Stimulated activated CD8-positive, alpha-beta memory T cell treated with anti-CD3 and anti-CD28 coated beads, Interleukin-2, amount 100 ng/mL, for 48 hours (primary cell): ENCODE data around the gene ELOVL6.
"Not testable (repeated sequence)": the region's sequence is repeated elsewhere in the genome, so short reads cannot be mapped to it uniquely, and the experiment has no call there.

Source experiments
- DNase-seq, 2 donors: peaks; one replicate each; pipeline ENCODE4 v3.0.0-alpha.2; 2020; ENCODE audit warnings: low read depth in 2 of 2

The ELOVL6 gene

GRCh38 chr4:110075083-110075738 is 123.2 kb downstream of the ELOVL6 start:
- DNase-seq: no peak

DNA sequence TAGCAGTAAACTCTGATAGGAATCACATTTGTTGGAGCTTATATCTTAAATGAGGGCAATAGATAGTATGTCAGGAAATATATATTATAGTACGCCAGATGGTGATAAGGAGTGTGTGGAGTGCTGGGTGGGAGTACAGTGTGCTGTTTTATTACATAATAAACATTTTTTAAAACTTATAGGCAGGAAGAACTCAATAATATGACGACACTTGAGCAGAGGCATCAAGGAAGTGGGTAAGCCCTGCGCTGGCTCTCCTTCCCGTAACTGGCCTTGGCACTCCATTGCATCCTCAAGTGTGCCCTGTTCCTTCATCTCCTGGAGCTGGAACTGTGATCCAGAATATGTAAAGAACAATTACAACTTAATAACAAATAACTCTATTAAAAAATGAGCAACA is 123.8 kb downstream of the ELOVL6 start:
- DNase-seq: no peak

DNA sequence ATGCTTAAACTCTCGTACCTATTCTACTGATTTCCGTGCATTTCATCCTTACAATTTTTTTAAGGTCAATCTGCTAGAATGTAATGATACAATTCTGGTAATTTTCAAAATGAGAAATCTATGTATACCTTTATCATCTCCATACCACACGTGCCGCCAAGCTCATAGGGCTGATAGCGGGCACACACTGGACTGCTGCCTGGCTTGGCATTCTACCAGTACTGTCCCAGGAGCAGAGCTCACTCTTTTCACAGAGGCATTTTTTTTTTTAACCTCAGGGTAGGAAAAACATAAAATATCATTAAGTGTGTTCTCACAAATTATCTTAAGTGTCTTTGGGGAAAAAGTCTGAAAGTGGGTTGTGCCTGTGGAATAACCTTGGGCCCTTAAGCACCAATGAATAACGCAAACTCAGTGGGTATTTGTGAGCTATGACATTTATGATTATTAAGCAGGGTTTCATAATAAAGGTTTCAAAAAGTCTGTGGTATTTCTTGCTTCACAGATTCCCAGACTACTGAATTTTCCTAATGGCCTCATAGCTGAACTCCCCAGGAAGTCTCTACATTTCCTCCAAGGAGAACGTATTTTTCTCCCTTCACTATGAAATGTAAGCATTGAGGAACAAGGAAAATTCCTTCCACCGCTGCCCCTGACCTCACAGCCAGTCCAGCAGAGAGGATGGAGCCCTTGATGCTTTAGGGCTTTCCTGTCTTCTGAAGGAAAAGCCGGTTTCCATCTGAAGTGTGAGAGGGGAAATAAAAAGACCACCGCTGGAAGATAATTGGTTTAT is 125.2 kb downstream of the ELOVL6 start:
- no peak for DNase-seq

DNA sequence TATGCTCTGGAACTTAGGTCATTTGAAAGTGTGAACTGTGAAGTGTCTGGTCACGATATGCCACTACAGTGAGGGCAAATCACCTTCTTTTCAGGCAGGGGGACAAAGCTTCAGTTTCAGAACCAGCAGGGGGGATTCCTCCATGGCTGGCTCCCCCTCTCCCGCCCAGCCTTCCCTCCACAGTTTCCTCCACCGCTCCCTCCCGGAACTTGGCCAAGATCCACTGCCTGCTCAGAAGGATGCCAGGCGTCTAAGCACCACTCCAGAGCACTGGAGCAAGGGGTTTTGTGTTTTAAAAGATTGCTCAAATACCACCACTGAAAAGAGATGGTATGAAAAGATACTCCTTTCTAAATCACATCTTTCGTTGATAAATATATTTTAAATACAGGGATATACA is 126.9 kb downstream of the ELOVL6 start:
- DNase-seq: no peak

GRCh38 chr4:110068248-110068647 is 130.2 kb downstream of the ELOVL6 start:
- DNase-seq: no peak

DNA sequence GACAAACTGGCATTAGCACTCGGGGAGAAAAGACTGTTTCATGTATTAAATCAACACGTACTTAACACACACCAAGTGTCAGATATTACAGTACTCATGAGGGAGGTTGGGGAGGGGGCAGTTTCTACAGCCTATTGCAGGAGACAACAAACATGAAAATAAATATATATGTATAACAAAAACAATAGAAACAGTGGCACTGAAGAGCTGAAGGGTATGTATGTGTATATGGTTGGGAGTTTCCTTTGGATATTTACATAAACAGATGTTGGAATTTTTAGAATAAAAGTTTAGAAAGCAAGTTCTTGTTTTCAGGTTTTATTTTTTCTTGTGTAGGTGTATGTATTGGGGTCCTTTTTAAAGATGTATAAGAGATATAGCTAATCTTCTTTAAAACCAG is 133.5 kb downstream of the ELOVL6 start:
- no peak for DNase-seq

DNA sequence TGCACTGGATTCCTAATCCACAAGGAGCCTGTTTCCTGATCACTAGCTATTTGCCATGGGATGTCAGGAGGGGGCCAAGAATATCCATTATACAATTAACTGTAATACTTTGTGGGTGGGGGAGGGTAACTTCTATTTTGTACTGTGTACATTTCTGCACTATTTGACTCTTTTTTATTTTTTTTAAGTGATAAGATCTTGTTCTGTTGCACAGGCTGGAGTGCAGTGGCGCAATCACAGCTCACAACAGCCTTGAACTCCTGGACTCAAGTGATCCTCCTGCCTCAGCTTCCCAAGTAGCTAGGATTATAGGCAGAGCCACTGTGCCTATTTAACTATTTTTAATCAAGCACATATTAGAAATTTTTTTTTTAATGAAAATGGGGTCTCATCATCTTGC is 134.1 kb downstream of the ELOVL6 start:
- no peak for DNase-seq

- no peak for DNase-seq
Observed at GRCh38 chr4:110062166-110062565, 136.2 kb downstream of the ELOVL6 start.

DNA sequence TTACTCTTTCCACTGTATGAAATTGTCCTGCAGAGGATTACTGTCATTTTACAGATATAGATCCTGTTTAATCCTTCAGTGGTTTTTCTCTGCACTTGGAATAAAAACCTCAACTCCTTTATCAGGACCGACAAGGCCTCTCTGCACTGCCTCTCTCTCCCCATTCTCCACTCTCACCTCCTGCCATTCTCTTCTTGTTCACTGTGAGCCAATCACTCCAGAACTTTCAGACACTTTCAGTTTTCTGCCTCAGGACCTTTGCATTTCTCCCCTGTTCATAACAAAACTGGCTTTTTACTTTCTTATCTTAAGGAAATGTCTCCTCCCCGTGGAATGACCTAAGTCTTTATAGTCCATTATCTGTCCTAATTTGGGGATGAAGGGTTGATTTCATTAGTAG is 137.3 kb downstream of the ELOVL6 start:
- no peak for DNase-seq

- no peak for DNase-seq
Observed at GRCh38 chr4:110059556-110060191, 138.7 kb downstream of the ELOVL6 start.

DNA sequence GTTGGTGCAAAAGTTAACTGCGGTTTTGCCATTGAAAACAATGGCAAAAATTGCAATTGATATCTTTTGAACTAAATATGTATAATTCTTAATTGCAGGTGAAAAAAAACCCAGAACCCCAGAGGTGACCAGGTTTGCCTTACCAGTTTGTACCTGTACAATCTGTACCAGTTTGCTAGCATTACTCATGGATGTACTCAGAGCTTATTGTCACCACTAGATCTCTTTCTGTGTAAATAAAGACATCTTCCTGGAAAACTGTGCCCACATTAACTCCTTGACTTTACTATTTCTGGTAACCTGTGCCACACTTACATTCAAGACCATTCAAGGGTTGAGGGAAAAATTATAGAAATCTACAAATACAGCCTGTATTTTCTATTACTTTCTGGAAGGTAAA is 139.7 kb downstream of the ELOVL6 start:
- DNase-seq: no peak

- no peak for DNase-seq
Observed at GRCh38 chr4:110055158-110055768, 143.2 kb downstream of the ELOVL6 start.

GRCh38 chr4:110049951-110050925 is 148.2 kb downstream of the ELOVL6 start:
- DNase-seq: peak in 1 of 2 donors; percentile 26

- DNase-seq: no peak
Observed at GRCh38 chr4:110046588-110047049, 151.8 kb downstream of the ELOVL6 start.

GRCh38 chr4:110042545-110043517 is 155.6 kb downstream of the ELOVL6 start:
- no peak for DNase-seq

GRCh38 chr4:110041735-110042134 is 156.7 kb downstream of the ELOVL6 start:
- no peak for DNase-seq

DNA sequence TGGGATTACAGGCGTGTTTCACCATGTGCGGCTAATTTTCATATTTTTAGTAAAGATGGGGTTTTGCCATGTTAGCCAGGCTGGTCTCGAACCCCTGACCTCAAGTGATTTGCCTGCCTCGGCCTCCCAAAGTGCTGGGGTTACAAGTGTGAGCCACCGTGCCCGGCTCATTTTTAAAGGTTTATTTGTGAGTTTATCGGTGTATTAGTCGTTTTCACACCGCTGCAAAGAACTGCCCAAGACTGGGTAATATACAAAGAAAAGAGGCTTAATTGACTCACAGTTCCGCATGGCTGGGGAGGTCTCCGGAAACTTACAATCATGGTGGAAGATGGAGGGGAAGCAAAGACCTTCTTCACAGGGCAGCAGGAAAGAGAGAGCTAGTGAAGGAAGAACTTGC is 159.3 kb downstream of the ELOVL6 start:
- DNase-seq: not testable (repeated sequence)

DNA sequence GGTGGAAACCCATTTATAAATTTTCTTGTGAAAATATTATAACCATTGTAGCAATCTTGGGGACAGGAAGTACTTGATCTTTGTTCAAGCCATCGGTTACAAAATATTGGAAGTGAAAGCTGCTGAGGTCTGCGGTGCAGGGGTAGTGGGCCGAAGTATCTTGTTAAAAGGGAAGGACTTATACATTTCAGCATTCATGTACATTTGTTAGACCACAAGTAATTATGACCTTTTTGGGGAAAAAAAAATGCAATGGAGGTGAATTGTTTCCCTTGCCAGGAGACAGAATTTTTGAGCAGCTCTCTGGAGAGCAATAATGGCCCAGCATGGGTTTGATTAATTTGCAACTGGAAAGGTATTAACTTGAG is 164.4 kb downstream of the ELOVL6 start:
- DNase-seq: no peak

DNA sequence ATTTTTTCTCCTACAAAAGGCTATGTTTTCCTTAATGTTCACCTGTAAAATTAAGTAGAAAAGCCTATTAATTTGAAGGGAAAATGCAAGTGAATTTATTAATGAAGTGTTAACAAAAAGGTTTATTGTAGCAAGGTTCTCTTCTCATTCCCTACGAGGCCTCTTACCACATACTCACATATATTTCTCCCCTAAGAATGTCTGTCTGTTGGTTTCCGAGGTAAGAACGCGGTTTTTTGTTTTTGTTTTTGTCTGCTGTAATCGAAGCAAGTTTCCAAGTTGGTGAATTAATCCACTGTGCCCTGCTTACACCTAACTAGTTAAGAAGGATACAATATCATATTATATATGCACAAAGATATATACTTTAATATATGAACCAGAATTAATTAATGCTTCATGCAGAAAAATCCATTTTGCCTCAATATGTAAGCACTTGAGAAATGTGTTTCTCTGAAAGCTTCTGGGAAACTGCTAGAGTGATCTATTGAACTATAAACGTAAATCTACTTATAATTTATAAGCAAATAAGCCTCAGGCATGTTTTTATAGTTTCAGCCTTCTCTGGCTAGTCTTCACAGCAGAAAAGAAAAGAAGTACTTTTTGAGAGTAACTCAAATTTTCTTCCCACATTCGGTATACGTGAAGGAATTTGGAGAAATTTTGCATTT is 164.9 kb downstream of the ELOVL6 start:
- DNase-seq: no peak
